Measurements from ENCODE around the gene APOL4. TPM values are rescaled to one million over a fixed set of nuclear protein-coding genes. Genes with fewer than 3 reads are reported as not detected.
A peak's percentile ranks its signal among the peaks of the same experiment; 100 is the strongest.
"Not testable (repeated sequence)": the region's sequence is repeated elsewhere in the genome, so short reads cannot be mapped to it uniquely, and the experiment has no call there.

Gene APOL4
- total RNA-seq, 1 experiment from 2014 or later, result 0.31 TPM

DNA sequence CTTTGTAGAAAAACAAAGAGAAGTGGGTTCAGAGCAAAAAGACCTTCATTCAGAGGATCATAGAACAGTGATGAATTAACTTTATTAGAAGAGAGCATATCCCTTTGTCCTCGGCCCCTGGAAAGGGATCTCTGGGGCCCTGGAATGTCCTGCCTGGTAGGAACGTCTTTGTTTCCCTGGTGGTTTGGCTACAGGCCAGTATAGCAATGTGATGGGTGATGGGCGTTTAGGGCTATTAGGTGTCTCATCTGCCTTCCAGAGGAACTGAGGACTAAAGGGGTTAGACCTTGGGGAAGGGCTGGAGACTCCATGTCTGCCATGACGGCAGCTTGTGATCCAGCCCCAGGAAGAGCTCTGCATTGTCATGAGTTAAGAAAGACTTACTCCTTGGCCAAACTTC, 9.1 kb downstream of the APOL4 start:
- CTCF ChIA-PET, result interaction anchor here (0.8 to 1.0 kb wide), 3 partner anchors 12 to 69 kb away, joined by 3 to 6 read pairs (median 3); no protein-coding TSS in a partner anchor
- Mint-ChIP-seq H3K9me3 (peaks cover 26% of the 10 kb centered on the region), H3K27ac (no peak overlapping the region), H3K36me3 (peaks cover 20% of the 10 kb centered on the region), H3K27me3 (ENCODE audit: low read depth) (peaks cover 6% of the 10 kb centered on the region), H3K4me3 (no peak overlapping the region), H3K4me1 (peaks cover 48% of the 10 kb centered on the region)
- ATAC-seq (no peak), DNase-seq (ENCODE audit: low spot score) (no peak)
- POLR2A ChIA-PET, result no interaction called here
- TF ChIP-seq TEAD4 (CRISPR knock-in tag; IDR thresholded peaks at IDR 0.05) (no peak), NR1H2 (CRISPR knock-in tag; IDR thresholded peaks at IDR 0.05) (no peak), ZNF219 (CRISPR knock-in tag; IDR thresholded peaks at IDR 0.05; ENCODE audit: borderline replicate concordance) (no peak), RORB (CRISPR knock-in tag; IDR thresholded peaks at IDR 0.05) (no peak), ZNF671 (CRISPR knock-in tag; IDR thresholded peaks at IDR 0.05) (no peak), RELA (CRISPR knock-in tag; IDR thresholded peaks at IDR 0.05; ENCODE audit: borderline replicate concordance) (no peak), NR3C1 (CRISPR knock-in tag; conservative IDR thresholded peaks at IDR 0.05; ENCODE audit: low read depth) (no peak), ZNF121 (CRISPR knock-in tag; IDR thresholded peaks at IDR 0.05) (no peak), FOXK1 (CRISPR knock-in tag; IDR thresholded peaks at IDR 0.05) (no peak), ZNF232 (CRISPR knock-in tag; IDR thresholded peaks at IDR 0.05) (no peak)
- TF ChIP-seq, protein P1, sequence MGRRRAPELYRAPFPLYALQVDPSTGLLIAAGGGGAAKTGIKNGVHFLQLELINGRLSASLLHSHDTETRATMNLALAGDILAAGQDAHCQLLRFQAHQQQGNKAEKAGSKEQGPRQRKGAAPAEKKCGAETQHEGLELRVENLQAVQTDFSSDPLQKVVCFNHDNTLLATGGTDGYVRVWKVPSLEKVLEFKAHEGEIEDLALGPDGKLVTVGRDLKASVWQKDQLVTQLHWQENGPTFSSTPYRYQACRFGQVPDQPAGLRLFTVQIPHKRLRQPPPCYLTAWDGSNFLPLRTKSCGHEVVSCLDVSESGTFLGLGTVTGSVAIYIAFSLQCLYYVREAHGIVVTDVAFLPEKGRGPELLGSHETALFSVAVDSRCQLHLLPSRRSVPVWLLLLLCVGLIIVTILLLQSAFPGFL (CRISPR knock-in tag; IDR thresholded peaks at IDR 0.05; ENCODE audit: borderline replicate concordance), result no peak
- TF ChIP-seq, protein P2, sequence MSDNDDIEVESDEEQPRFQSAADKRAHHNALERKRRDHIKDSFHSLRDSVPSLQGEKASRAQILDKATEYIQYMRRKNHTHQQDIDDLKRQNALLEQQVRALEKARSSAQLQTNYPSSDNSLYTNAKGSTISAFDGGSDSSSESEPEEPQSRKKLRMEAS (CRISPR knock-in tag; IDR thresholded peaks at IDR 0.05), result no peak
- TF ChIP-seq, protein P3, sequence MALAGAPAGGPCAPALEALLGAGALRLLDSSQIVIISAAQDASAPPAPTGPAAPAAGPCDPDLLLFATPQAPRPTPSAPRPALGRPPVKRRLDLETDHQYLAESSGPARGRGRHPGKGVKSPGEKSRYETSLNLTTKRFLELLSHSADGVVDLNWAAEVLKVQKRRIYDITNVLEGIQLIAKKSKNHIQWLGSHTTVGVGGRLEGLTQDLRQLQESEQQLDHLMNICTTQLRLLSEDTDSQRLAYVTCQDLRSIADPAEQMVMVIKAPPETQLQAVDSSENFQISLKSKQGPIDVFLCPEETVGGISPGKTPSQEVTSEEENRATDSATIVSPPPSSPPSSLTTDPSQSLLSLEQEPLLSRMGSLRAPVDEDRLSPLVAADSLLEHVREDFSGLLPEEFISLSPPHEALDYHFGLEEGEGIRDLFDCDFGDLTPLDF (CRISPR knock-in tag; IDR thresholded peaks at IDR 0.05), result no peak
- TF ChIP-seq, protein P4, sequence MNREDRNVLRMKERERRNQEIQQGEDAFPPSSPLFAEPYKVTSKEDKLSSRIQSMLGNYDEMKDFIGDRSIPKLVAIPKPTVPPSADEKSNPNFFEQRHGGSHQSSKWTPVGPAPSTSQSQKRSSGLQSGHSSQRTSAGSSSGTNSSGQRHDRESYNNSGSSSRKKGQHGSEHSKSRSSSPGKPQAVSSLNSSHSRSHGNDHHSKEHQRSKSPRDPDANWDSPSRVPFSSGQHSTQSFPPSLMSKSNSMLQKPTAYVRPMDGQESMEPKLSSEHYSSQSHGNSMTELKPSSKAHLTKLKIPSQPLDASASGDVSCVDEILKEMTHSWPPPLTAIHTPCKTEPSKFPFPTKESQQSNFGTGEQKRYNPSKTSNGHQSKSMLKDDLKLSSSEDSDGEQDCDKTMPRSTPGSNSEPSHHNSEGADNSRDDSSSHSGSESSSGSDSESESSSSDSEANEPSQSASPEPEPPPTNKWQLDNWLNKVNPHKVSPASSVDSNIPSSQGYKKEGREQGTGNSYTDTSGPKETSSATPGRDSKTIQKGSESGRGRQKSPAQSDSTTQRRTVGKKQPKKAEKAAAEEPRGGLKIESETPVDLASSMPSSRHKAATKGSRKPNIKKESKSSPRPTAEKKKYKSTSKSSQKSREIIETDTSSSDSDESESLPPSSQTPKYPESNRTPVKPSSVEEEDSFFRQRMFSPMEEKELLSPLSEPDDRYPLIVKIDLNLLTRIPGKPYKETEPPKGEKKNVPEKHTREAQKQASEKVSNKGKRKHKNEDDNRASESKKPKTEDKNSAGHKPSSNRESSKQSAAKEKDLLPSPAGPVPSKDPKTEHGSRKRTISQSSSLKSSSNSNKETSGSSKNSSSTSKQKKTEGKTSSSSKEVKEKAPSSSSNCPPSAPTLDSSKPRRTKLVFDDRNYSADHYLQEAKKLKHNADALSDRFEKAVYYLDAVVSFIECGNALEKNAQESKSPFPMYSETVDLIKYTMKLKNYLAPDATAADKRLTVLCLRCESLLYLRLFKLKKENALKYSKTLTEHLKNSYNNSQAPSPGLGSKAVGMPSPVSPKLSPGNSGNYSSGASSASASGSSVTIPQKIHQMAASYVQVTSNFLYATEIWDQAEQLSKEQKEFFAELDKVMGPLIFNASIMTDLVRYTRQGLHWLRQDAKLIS (CRISPR knock-in tag; IDR thresholded peaks at IDR 0.05; ENCODE audit: borderline replicate concordance), result no peak
- TF ChIP-seq, protein P5, sequence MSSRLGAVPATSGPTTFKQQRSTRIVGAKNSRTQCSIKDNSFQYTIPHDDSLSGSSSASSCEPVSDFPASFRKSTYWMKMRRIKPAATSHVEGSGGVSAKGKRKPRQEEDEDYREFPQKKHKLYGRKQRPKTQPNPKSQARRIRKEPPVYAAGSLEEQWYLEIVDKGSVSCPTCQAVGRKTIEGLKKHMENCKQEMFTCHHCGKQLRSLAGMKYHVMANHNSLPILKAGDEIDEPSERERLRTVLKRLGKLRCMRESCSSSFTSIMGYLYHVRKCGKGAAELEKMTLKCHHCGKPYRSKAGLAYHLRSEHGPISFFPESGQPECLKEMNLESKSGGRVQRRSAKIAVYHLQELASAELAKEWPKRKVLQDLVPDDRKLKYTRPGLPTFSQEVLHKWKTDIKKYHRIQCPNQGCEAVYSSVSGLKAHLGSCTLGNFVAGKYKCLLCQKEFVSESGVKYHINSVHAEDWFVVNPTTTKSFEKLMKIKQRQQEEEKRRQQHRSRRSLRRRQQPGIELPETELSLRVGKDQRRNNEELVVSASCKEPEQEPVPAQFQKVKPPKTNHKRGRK (CRISPR knock-in tag; IDR thresholded peaks at IDR 0.05; ENCODE audit: borderline replicate concordance), result no peak

DNA sequence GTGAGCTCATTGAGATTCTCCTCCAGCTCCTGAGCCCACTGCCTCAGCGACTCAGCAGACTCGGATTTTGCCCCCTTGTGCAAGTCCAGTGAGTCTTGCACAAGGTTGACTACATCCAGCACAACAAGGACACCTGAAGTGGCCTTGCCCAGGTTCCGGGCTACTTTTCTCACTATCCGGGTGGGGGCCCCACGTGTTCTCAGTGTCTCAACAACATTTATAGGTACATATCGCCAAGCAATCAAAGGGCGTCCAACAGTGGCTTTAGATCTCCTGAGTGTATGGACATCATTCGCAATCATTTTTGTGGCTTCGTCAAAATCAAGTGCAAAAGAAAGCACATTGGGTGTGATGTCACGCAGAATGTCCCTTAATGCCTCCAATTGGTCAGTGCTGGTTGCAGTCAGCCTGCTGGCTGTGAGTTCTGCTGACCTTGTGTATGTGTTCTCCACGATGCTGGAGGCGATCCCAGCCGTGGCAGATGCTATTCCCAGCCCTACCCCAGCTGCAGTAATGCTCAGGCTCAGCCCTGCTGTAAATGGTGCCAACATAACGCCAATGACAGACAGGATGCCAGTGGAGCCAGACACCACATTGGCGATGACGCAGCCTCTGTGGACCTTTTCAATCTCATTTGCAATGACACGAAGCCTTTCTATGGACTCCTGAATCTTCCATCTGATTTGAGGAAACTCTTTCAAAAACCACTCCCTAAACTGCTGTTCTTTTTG, 10.3 kb downstream of the APOL4 start:
- DNase-seq (ENCODE audit: low spot score), result no peak
- Mint-ChIP-seq H3K9me3 (peaks cover 26% of the 10 kb centered on the region), H3K4me3 (no peak overlapping the region), H3K4me1 (peaks cover 35% of the 10 kb centered on the region), H3K27ac (no peak overlapping the region), H3K27me3 (ENCODE audit: low read depth) (peaks cover 6% of the 10 kb centered on the region), H3K36me3 (peaks cover 20% of the 10 kb centered on the region)
- ATAC-seq, result no peak
- TF ChIP-seq, protein P6, sequence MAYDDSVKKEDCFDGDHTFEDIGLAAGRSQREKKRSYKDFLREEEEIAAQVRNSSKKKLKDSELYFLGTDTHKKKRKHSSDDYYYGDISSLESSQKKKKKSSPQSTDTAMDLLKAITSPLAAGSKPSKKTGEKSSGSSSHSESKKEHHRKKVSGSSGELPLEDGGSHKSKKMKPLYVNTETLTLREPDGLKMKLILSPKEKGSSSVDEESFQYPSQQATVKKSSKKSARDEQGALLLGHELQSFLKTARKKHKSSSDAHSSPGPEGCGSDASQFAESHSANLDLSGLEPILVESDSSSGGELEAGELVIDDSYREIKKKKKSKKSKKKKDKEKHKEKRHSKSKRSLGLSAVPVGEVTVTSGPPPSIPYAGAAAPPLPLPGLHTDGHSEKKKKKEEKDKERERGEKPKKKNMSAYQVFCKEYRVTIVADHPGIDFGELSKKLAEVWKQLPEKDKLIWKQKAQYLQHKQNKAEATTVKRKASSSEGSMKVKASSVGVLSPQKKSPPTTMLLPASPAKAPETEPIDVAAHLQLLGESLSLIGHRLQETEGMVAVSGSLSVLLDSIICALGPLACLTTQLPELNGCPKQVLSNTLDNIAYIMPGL (CRISPR knock-in tag; IDR thresholded peaks at IDR 0.05), result no peak
- CTCF ChIA-PET, result interaction anchor here (1.4 kb wide), 2 partner anchors 11 to 48 kb away, joined by 3 to 5 read pairs; partner anchors contain the start of gene APOL2
- POLR2A ChIA-PET, result no interaction called here

DNA sequence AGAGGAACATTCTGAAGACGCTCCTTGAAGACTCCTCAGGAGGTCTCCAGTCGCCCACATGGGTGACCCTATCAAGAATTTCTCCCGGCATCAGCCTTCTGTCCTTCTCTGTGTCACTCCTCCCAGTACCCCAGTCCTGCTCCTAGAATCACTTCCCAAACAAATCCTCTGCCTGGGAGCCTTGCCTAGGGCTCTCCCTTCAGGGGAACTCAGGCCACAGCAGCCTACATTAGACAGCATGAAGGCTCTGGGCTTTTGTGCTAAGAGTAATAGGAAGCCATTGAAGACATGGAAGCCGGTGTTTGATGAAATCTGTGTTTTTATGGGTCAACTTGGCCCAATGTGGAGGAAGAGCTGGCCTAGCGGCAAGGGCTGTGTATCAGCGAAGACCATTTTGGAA, 13.7 kb downstream of the APOL4 start:
- H3K4me3 Mint-ChIP-seq; DNase-seq (ENCODE audit: low spot score); H3K27ac Mint-ChIP-seq; H3K27me3 Mint-ChIP-seq (ENCODE audit: low read depth); CTCF ChIA-PET; POLR2A ChIA-PET: not testable (repeated sequence)
- Mint-ChIP-seq H3K36me3 (peaks cover 20% of the 10 kb centered on the region), H3K4me1 (peaks cover 34% of the 10 kb centered on the region), H3K9me3 (peaks cover 26% of the 10 kb centered on the region)
- ATAC-seq, result peak; percentile 92

Measured in WTC11 (cell line).